H1 (cell line): ENCODE data around the gene ELP4. TPM values are rescaled to one million over a fixed set of nuclear protein-coding genes. Genes with fewer than 3 reads are reported as not detected.

Experiments
- CTCF ChIA-PET: fragments of 300-600 bp; sonication (Branson Sonifier 250); formaldehyde crosslinking; loops from one replicate; lab custom pipeline; 2021; ENCODE audit not compliant: partially characterized antibody; lab: Charles Lee
- POLR2A ChIA-PET: fragments of 300-600 bp; sonication (Branson Sonifier 250); formaldehyde crosslinking; loops from one replicate; lab custom pipeline; 2021; ENCODE audit warnings: inconsistent platforms; ENCODE audit not compliant: partially characterized antibody; lab: Charles Lee
- DNase-seq, 2 experiments: peaks; one replicate each; pipeline versions ENCODE4 v3.0.0 to v3.0.0-alpha.2; 2010 to 2022; ENCODE audit warnings: low spot score in 2 of 2, low read depth in 1 of 2, mixed read lengths in 1 of 2
- FAIRE-seq: peaks from 2 replicates; lab custom pipeline; 2011; peaks lifted over from hg19 to GRCh38; lab: Jason Lieb, UNC
- H2AFZ ChIP-seq: 2 replicates; pipeline ENCODE4 v1.8.1; 2012; ENCODE audit warnings: low read length, inconsistent platforms
- H2AK5ac ChIP-seq: 2 replicates; pipeline ENCODE4 v1.6.1; 2013; ENCODE audit warnings: low read depth, low read length
- H2BK120ac ChIP-seq: replicated peaks from 2 replicates; pipeline ENCODE3; 2013; ENCODE audit warnings: low read depth, low read length, inconsistent platforms
- H2BK12ac ChIP-seq: 2 replicates; pipeline ENCODE4 v1.6.1; 2013; ENCODE audit warnings: low read depth, low read length
- H2BK15ac ChIP-seq: 2 replicates; pipeline ENCODE4 v1.6.1; 2013; ENCODE audit warnings: low read length
- H2BK20ac ChIP-seq: 2 replicates; pipeline ENCODE4 v1.6.1; 2013; ENCODE audit warnings: low read length
- H2BK5ac ChIP-seq: 2 replicates; pipeline ENCODE4 v1.6.1; 2013; ENCODE audit warnings: low read depth, low read length
- H3K14ac ChIP-seq: 2 replicates; pipeline ENCODE4 v1.6.1; 2013; ENCODE audit warnings: inconsistent platforms; ENCODE audit not compliant: insufficient read length
- H3K18ac ChIP-seq: 2 replicates; pipeline ENCODE4 v1.6.1; 2013; ENCODE audit warnings: low read length; ENCODE audit errors: extremely low read depth
- H3K23ac ChIP-seq: 2 replicates; pipeline ENCODE4 v1.6.1; 2013; ENCODE audit warnings: inconsistent platforms; ENCODE audit not compliant: insufficient read length
- H3K23me2 ChIP-seq: 2 replicates; pipeline ENCODE4 v1.6.1; 2013; ENCODE audit warnings: low read depth, low read length
- H3K27ac ChIP-seq: 2 replicates; pipeline ENCODE4 v1.6.1; 2011; ENCODE audit warnings: low read depth, low read length, inconsistent platforms
- H3K27me3 ChIP-seq, 4 experiments: replicated peaks in 1 of 4; 1 replicate in 1 of 4; 2 replicates in 3 of 4; pipeline versions ENCODE4 v1.6.1 to v1.8.1; 2011 to 2013; ENCODE audit warnings: low read length in 3 of 4, mild to moderate bottlenecking in 3 of 4, inconsistent platforms in 2 of 4, mixed read lengths in 2 of 4, moderate library complexity in 1 of 4; ENCODE audit not compliant: control insufficient read depth in 3 of 4, insufficient read depth in 3 of 4; ENCODE audit errors: extremely low read depth in 1 of 4
- H3K36me3 ChIP-seq, 4 experiments: 2 replicates each; pipeline versions ENCODE4 v1.6.1 to v1.8.1; 2011 to 2013; ENCODE audit warnings: mild to moderate bottlenecking in 4 of 4, low read length in 3 of 4, moderate library complexity in 2 of 4, control low read depth in 1 of 4, inconsistent platforms in 1 of 4; ENCODE audit not compliant: insufficient read depth in 4 of 4, control insufficient read depth in 2 of 4
- H3K4ac ChIP-seq: replicated peaks from 2 replicates; pipeline ENCODE3; 2013; ENCODE audit warnings: low read length, low read depth, mixed read lengths, inconsistent platforms; ENCODE audit not compliant: insufficient read length
- H3K4me1 ChIP-seq, 4 experiments: replicated peaks in 1 of 4; 1 replicate in 1 of 4; 2 replicates in 3 of 4; pipeline versions ENCODE4 v1.6.1 to v1.8.1; 2011 to 2013; ENCODE audit warnings: low read length in 3 of 4, inconsistent platforms in 2 of 4, mixed read lengths in 1 of 4; ENCODE audit not compliant: insufficient read depth in 4 of 4, control insufficient read depth in 3 of 4
- H3K4me2 ChIP-seq, 2 experiments: 2 replicates each; pipeline versions ENCODE4 v1.6.1 to v1.8.1; 2011 to 2013; ENCODE audit warnings: low read depth in 2 of 2, low read length in 2 of 2, control low read depth in 1 of 2, inconsistent platforms in 1 of 2, mild to moderate bottlenecking in 1 of 2; ENCODE audit not compliant: insufficient read depth in 1 of 2
- H3K4me3 ChIP-seq, 4 experiments: fragments of 200-600, 300-600 bp in 1 of 4; sonication (generic), shearing (Covaris generic), sonication (Bioruptor Twin) in 1 of 4; 2 replicates each; pipeline versions ENCODE4 v1.5.1 to v1.8.1; 2011 to 2016; ENCODE audit warnings: low read length in 4 of 4, low read depth in 3 of 4, control low read depth in 2 of 4, inconsistent platforms in 2 of 4, mild to moderate bottlenecking in 2 of 4, mixed read lengths in 1 of 4, moderate library complexity in 1 of 4; ENCODE audit not compliant: insufficient read depth in 2 of 4; ENCODE audit errors: extremely low read depth in 1 of 4
- H3K56ac ChIP-seq: replicated peaks from 2 replicates; pipeline ENCODE3; 2013; ENCODE audit warnings: low read depth, mild to moderate bottlenecking, mixed read lengths, low read length, inconsistent platforms; ENCODE audit not compliant: insufficient read length
- H3K79me1 ChIP-seq: 2 replicates; pipeline ENCODE4 v1.6.1; 2013; ENCODE audit warnings: low read depth, low read length, control low read depth
- H3K79me2 ChIP-seq, 2 experiments: 2 replicates each; pipeline versions ENCODE4 v1.6.1 to v1.8.1; 2012 to 2013; ENCODE audit warnings: low read length in 2 of 2, mild to moderate bottlenecking in 2 of 2, inconsistent platforms in 1 of 2; ENCODE audit not compliant: insufficient read depth in 2 of 2, control insufficient read depth in 1 of 2
- H3K9ac ChIP-seq, 4 experiments: replicated peaks in 1 of 4; 1 replicate in 1 of 4; 2 replicates in 3 of 4; pipeline versions ENCODE4 v1.6.1 to v1.8.1; 2011 to 2013; ENCODE audit warnings: low read depth in 3 of 4, low read length in 3 of 4, control low read depth in 2 of 4, mild to moderate bottlenecking in 2 of 4, moderate library complexity in 2 of 4, inconsistent platforms in 1 of 4; ENCODE audit errors: extremely low read depth in 1 of 4
- H3K9me3 ChIP-seq, 2 experiments: 2 replicates each; pipeline versions ENCODE4 v1.6.1 to v1.8.1; 2012 to 2013; ENCODE audit warnings: mild to moderate bottlenecking in 2 of 2, moderate library complexity in 2 of 2, control low read depth in 1 of 2, inconsistent platforms in 1 of 2, low read depth in 1 of 2, low read length in 1 of 2, mixed read lengths in 1 of 2; ENCODE audit not compliant: insufficient read depth in 2 of 2
- H4K20me1 ChIP-seq, 2 experiments: replicated peaks in 1 of 2; 2 replicates each; pipeline versions ENCODE3 to v1.8.1; 2011 to 2013; ENCODE audit warnings: inconsistent platforms in 2 of 2, low read length in 2 of 2, mild to moderate bottlenecking in 1 of 2; ENCODE audit not compliant: insufficient read depth in 2 of 2, control insufficient read depth in 1 of 2
- H4K5ac ChIP-seq: 2 replicates; pipeline ENCODE4 v1.6.1; 2013; ENCODE audit warnings: low read length, low read depth, mixed read lengths, inconsistent platforms; ENCODE audit not compliant: insufficient read length
- H4K8ac ChIP-seq: 2 replicates; pipeline ENCODE4 v1.8.0; 2013; ENCODE audit warnings: mild to moderate bottlenecking, moderate library complexity, low read length, inconsistent platforms; ENCODE audit not compliant: insufficient read depth; ENCODE audit errors: extremely low read depth
- H4K91ac ChIP-seq: replicated peaks from 2 replicates; pipeline ENCODE3; 2013; ENCODE audit warnings: low read length, mixed read lengths, inconsistent platforms; ENCODE audit not compliant: insufficient read length
- ASH2L ChIP-seq: fragments of 200-600, 300-600 bp; sonication (generic); IDR thresholded peaks from one replicate; pipeline ENCODE4 v1.7.1; 2017; ENCODE audit warnings: low read length
- CTBP2 ChIP-seq: IDR thresholded peaks from 2 replicates; pipeline ENCODE4 v1.7.0; 2011; ENCODE audit warnings: borderline replicate concordance, mild to moderate bottlenecking, moderate library complexity, mixed read lengths, low read length; ENCODE audit not compliant: insufficient read depth, insufficient read length
- HDAC2 ChIP-seq, 2 experiments: fragments of 300-600 bp in 1 of 2; sonication (generic) in 1 of 2; IDR thresholded peaks; 2 replicates each; pipeline ENCODE4 v1.6.1; 2011 to 2012; ENCODE audit warnings: low read depth in 2 of 2, low read length in 2 of 2, mild to moderate bottlenecking in 2 of 2, moderate library complexity in 2 of 2, borderline replicate concordance in 1 of 2, inconsistent platforms in 1 of 2
- JUND ChIP-seq: IDR thresholded peaks from 2 replicates; pipeline ENCODE4 v1.6.1; 2011; ENCODE audit warnings: mild to moderate bottlenecking, improper control_type of control experiment, low read length
- SAP30 ChIP-seq: fragments of 300-600 bp; sonication (generic); IDR thresholded peaks from 2 replicates; pipeline ENCODE4 v1.7.1; 2012; ENCODE audit warnings: low read length, moderate library complexity, mild to moderate bottlenecking, inconsistent platforms; ENCODE audit not compliant: insufficient read depth, insufficient replicate concordance
- SIRT6 ChIP-seq: IDR thresholded peaks from one replicate; pipeline ENCODE4 v1.7.1; 2012; ENCODE audit warnings: low read length, inconsistent platforms
- SRF ChIP-seq: IDR thresholded peaks from 2 replicates; pipeline ENCODE4 v1.6.1; 2011; ENCODE audit warnings: mild to moderate bottlenecking, low read depth, low read length, moderate library complexity
- TBP ChIP-seq: IDR thresholded peaks from 2 replicates; pipeline ENCODE4 v1.6.1; 2011; ENCODE audit warnings: low read depth, low read length, improper control_type of control experiment
- WGBS, 2 experiments: shearing (Covaris generic) in 1 of 2; methylation state at CpG; one replicate each; pipeline versions ENCODE4 v1.1.6 to v1.1.7; 2013 to 2015; ENCODE audit warnings: low lambda C conversion rate in 2 of 2, mixed read lengths in 2 of 2, inconsistent platforms in 1 of 2, low coverage in 1 of 2, missing lambda C conversion rate in 1 of 2; ENCODE audit not compliant: insufficient replicate concordance in 2 of 2, insufficient coverage in 1 of 2, insufficient read length in 1 of 2; ENCODE audit errors: extremely low coverage in 1 of 2, missing lambda C conversion rate in 1 of 2; 5-methylcytosine and 5-hydroxymethylcytosine counted together
- polyA plus RNA-seq, 7 experiments: library from polyadenylated mRNA; depleted of rRNA in 3 of 7; stranded (reverse) in 5 of 7; unstranded in 2 of 7; fragments of >200 nt in 5 of 7; fragments of 200-250 nt in 2 of 7; gene quantifications; 1 replicate in 5 of 7; 2 replicates in 1 of 7; 4 replicates in 1 of 7; pipeline versions ENCODE4 v1.2.1 to v1.2.3, GENCODE V29; 2011 to 2013; ENCODE audit warnings: missing spikeins in 2 of 7, mixed read lengths in 2 of 7
- total RNA-seq: library from RNA; stranded (reverse); fragmentation: NEBNext Ultra II Directional; extraction: Animal tissue kit (Norgen Biotek cat#: 25700); gene quantifications from 2 replicates; pipeline ENCODE4 v1.2.1, GENCODE V29; 2021

ELP4 gene
- total and polyA plus RNA-seq, 2 of the 8 experiments (the other 6 are each of a cell fraction or from before 2014, with no cell fraction given) = 14.0 to 18.6 TPM

GRCh38 chr11:31493235-31493634 is 16.3 kb upstream of the ELP4 start:
- Histone ChIP-seq H3K23ac (no peak overlapping the region), H2BK20ac (no peak overlapping the region), H3K9me3 (peaks cover 6 to 7% of the 10 kb centered on the region in 2 experiments; a peak in 1 of 4 replicates), H2AFZ (no peak overlapping the region), H4K20me1 (no peaks in the 10 kb centered on the region), H3K79me2 (peaks cover 3 to 67% of the 10 kb centered on the region in 2 experiments; a peak in 2 of 4 replicates), H3K4me2 (no peak overlapping the region), H3K9ac (no peak overlapping the region), H3K14ac (no peak overlapping the region), H2BK120ac (no peak overlapping the region), H4K91ac (no peak overlapping the region), H4K5ac (no peak overlapping the region), H2AK5ac (no peak overlapping the region), H3K23me2 (no peaks in the 10 kb centered on the region), H3K36me3 (peaks cover 0 to 16% (median 0%) of the 10 kb centered on the region in 4 experiments; a peak in 4 of 8 replicates), H3K27ac (no peak overlapping the region), H2BK12ac (no peak overlapping the region), H3K4ac (no peak overlapping the region), H3K18ac (no peak overlapping the region), H3K79me1 (peaks cover 3% of the 10 kb centered on the region), H3K56ac (no peak overlapping the region), H3K4me1 (0 out of 7 replicates have a peak, but pooled peaks cover 0 to 2% (median 0%) of the 10 kb centered on the region in 4 experiments), H3K4me3 (no peak overlapping the region), H3K27me3 (no peaks in the 10 kb centered on the region), H2BK5ac (no peak overlapping the region), H4K8ac (no peak overlapping the region), H2BK15ac (no peak overlapping the region)
- WGBS, 2 experiments = 91% methylated on average over 4 of the region's 4 CpGs; no CpG with 5 or more reads in 1 of the 2 experiments
- DNase-seq (no peak), FAIRE-seq (no peak)
- TF ChIP-seq JUND (no peak), SAP30 (no peak), TBP (no peak), CTBP2 (no peak), HDAC2 (IDR thresholded peaks at IDR 0.05; ENCODE audit: borderline replicate concordance in 1 of 2, low read depth in 2 of 2, low read length in 2 of 2) (no peak), SRF (no peak), ASH2L (no peak), SIRT6 (no peak)
- POLR2A ChIA-PET = no interaction called here
- CTCF ChIA-PET = interaction anchor here (1.0 to 2.2 kb wide), 2 partner anchors 9 to 465 kb away, joined by 3 to 6 read pairs; no protein-coding TSS in a partner anchor
